Putamen (tissue), 1 donor: ENCODE data around the gene GRAMD4.

ENCODE experiments used
- DNase-seq: peaks from one replicate; pipeline ENCODE4 v3.0.0-alpha.2; 2016; ENCODE audit warnings: low spot score

GRAMD4 gene

GRCh38 chr22:46598737-46599424 is 21.3 kb upstream of the GRAMD4 start:
- no peak for DNase-seq

- DNase-seq = no peak
Measured at GRCh38 chr22:46600273-46600796, 19.9 kb upstream of the GRAMD4 start.

- no peak for DNase-seq
Measured at GRCh38 chr22:46602025-46602424, 18.2 kb upstream of the GRAMD4 start.

GRCh38 chr22:46604306-46604690 is 15.9 kb upstream of the GRAMD4 start:
- no peak for DNase-seq

GRCh38 chr22:46605117-46605516 is 15.1 kb upstream of the GRAMD4 start:
- DNase-seq = no peak

GRCh38 chr22:46606886-46607285 is 13.3 kb upstream of the GRAMD4 start:
- no peak for DNase-seq

GRCh38 chr22:46607483-46608114 is 12.6 kb upstream of the GRAMD4 start:
- DNase-seq = no peak

- DNase-seq = no peak
Measured at GRCh38 chr22:46609175-46609690, 11.0 kb upstream of the GRAMD4 start.

GRCh38 chr22:46609724-46610201 is 10.4 kb upstream of the GRAMD4 start:
- no peak for DNase-seq

- no peak for DNase-seq
Measured at GRCh38 chr22:46610356-46610755, 9.8 kb upstream of the GRAMD4 start.

- no peak for DNase-seq
Measured at GRCh38 chr22:46611189-46611588, 9.0 kb upstream of the GRAMD4 start.

- no peak for DNase-seq
Measured at GRCh38 chr22:46612341-46612903, 7.8 kb upstream of the GRAMD4 start.

GRCh38 chr22:46612904-46613605 is 7.1 kb upstream of the GRAMD4 start:
- no peak for DNase-seq

GRCh38 chr22:46613606-46614021 is 6.6 kb upstream of the GRAMD4 start:
- no peak for DNase-seq

- no peak for DNase-seq
Measured at GRCh38 chr22:46614025-46614931, 5.9 kb upstream of the GRAMD4 start.

GRCh38 chr22:46617207-46617985 is 2.8 kb upstream of the GRAMD4 start:
- no peak for DNase-seq

GRCh38 chr22:46617986-46618647 is 2.1 kb upstream of the GRAMD4 start:
- no peak for DNase-seq

GRCh38 chr22:46618667-46619066 is 1.5 kb upstream of the GRAMD4 start:
- DNase-seq = no peak

GRCh38 chr22:46619240-46619829 is 851 bp upstream of the GRAMD4 start:
- no peak for DNase-seq
